ELR (cell line): ENCODE data around the gene METTL22.

Source experiments
- DNase-seq: peaks from one replicate; pipeline ENCODE4 v3.0.0-alpha.2; 2015; ENCODE audit warnings: low read depth

METTL22 gene

DNA sequence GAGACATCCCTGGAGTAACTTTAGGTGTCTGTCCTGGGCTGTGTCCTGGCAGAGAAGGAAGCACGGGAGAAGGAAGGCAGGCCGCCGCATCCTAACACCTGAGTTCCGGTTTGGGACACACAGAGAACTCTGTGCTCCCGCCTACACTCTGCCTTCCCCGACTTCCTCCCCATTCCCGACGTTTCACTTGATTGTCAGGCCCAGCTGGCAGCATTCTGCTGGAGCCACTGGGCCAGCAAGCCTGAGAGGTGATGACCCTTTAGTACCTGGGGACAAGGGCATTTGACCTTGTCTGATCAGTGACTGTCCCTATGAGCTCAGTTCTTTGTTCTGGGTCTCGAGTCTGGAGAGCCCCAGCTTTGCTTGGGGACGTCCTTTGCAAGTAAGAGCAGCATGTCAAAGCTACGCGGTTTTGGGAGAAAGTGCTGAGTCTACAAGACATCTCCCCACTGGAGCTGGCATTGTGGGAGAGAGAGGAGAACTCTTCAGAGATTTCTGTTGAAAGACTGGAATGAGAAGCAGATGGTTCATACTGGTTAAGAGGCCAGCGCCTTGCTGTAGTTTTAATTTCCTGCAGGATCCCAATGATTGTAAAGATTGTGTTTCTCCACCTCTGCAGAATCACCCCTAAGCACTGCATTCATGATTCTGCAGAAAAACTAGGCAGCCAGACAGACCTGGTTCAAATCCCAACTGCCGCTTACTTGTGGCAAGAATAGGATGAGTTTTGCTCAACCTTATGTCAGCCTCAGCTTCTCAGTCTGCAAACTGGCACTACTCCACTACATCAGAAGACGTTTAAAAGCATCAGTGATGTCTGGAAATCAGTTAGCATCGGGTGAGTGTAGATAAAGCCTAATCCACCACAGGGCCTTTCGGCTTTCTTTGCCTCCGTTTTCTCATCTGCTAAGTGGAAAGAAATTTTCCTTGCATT, 73.6 kb downstream of the METTL22 start:
- no peak for DNase-seq

GRCh38 chr16:8696880-8697279, 75.4 kb downstream of the METTL22 start:
- no peak for DNase-seq

- DNase-seq: no peak
Measured at GRCh38 chr16:8697965-8698364, 76.5 kb downstream of the METTL22 start.
